ENCODE data around the gene PCDHGC5.

Gene PCDHGC5

DNA sequence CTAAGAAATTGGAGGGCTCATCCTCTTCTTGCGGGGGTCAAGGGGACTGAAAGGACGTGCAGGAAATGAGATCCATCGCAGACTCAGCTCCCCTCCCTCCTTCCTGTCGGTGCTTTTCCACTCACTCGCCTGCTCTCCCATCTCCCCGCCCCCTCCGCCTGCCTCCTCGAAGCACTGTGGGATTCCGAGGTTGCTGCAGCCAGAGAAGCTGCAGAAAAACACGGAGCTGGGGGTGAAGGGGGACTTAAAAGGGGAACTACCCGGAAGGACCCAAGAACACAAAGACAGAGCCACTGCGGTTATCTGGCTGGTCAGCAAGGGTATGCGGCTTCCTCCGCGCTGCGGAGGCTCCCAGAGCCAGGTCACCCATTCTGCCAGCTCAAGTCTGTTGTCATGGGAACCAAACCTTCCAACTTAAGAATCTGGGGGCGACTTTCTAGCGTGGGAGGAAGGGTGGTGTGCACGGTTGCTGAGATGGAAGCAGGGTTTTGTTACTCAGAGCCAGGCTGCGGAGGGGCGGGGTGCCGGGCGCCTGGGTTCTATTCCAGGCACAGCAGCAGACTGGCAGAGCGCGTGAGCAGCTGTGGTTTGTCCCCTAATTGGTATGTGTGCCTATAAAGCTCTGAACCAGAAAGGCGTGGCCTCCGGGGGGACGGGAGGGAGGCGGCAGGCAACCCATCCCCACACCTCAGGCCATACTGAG, 24.9 kb downstream of the PCDHGC5 start:
- no peak for DNase-seq

DNA sequence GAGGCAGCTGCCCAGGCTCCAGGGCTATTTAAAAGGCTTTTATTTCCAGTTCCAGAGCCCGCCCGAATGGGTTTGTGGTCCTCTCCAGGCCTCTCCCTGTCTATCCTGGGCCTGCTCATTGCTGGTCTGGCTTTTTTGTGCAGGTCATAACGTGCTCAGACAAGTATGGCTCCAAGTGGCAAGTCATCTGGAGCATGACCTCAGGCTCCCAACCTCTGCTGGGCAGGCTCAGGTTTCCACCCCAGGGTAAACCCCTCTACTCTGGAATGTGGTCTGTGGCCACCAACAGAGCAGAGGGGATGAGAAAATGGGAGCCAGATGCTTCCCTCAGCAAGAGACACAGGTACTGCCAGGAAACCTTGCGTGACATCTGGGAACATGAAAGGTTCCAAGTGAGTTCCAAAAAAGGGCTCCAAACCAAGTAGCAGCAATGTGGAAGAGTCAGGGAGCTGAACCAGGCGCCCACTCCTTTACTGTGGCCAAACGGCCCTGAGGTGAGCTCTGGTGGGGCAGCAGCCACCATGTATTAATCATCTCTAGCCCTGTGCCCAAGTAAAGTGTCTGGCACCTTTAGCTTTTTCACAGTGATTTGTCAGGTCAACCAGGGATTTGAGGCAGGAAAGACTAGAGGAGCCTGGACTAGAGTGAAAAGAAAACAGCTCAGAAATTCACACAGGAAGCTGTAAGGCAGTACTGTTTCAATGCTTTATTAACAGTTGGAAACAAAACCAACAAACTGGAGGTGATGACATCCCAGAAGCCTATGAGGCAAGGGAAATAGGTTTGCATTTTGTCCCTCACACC, 25.7 kb downstream of the PCDHGC5 start:
- DNase-seq = no peak

DNA sequence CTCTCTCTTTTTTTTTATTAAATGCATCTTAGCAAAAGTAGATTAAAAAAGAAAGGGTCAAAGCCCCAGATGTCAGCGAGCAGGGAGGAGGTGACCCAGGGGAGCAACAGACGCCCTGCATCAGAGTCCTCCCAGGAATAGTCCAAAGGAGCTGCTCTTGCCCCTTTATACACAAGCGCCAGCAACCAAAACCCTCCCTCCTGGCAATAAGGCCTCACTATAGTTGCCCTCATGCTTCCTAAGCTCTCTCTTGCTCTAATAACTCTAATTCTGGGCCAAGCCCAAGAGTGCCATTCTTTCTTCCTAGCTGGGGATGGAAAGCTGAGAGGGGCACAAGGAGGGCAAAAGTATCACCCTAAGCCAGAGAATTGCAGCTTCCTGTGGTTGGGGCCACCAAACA, 26.3 kb downstream of the PCDHGC5 start:
- DNase-seq = no peak

DNA sequence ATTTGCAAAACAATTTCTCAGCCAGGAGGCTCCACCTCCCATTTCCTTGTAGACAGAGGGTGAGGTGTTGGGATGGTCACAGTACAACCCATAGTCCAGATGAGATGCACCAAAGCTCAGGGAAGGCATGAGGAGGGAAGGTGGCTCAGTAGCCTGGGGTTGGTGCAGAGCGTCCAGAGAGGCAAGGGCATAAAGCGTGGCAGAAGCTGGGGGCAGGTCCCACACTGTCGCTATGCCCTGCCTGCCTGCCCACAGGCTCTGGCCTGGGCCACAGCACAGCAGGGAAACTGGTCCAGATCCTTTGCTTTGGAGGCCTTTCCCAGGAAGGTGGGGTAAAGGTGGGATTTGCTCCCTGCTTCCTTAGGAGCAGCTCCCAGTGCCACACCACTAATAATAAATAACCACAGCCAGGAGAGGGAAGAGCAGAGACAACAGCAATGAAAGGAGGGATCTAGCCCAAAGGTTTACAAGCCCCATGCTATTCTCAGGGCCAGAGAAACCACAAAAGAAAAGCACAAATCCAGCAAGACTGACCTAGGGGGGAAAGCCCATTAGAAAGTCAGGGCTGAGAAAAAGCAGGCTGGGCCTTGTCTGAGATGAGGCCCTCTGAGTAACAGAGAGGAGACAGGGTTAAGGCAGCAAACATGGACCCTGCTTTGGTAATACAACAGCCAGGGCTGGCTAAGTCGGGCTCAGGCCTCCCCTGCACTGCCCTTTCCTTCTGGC, 27.2 kb downstream of the PCDHGC5 start:
- no peak for DNase-seq

DNA sequence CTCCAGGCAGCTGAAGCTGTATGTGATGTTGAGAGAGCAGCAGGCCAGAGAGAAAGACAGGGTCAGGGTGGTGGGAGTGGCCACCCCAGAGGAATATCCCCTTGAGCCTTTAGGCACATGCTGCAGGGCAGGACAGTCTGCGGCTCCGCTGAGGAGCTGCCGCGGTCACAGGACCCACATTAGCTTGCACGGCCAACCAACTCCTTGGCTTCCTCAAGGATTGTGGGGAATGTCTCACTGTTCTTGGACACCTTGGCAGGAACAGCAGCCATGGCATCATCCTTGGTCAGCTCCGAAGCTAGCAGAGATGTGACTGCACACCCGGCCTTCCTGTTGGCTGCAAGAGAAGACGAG, 27.8 kb downstream of the PCDHGC5 start:
- DNase-seq = no peak

DNA sequence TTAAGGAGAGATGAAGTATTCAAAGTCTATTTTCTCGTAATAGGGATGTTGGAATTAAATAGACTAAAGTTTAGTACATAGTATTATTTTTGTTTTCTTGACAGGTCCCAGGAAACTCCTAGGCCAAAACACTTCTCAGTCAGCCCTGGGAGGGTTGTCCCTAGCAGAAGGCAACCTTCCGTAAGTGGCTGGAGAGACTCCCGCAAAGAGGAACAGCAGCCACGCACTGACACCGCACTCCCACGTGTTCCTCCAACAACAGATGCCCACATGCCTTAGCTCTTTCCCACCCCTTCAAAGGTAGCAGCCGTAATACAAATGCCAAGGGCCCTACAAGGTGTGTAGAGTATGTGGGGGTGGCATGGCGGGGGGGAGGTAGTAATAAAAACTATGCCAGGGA, 28.4 kb downstream of the PCDHGC5 start:
- no peak for DNase-seq

DNA sequence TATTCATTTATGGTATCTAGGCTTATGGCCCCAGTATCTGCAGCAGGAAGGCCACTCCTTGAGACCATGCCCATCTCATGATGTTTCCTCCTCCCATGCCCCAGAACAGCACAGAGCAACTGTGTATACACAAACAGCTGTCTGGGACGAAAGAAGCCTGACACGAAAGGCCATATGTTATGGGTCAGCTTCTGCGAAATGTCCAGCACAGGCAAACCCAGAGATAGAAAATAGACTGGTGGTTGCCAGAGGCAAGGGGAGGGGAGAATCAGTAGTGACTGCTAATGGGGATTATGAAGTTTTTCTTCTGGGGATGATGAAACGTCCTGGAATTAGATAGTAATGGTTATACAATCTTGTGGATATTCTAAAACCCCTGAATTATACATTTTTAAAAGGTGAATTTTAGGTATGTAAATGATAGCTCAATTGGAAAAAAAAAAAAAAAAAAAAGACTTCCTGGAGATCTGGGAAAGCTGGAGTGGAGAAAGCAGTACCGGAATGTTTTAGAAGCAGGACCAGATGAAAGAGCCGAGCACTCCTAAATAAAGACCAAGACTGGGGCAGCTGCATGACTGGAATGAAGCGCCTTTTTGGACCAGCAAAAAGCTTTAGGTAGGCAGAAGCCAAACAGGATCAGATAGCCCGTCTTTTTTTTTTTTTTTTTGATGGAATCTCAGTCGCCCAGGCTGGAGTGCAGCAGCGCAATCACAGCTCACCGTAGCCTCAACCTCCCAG, 29.2 kb downstream of the PCDHGC5 start:
- no peak for DNase-seq

DNA sequence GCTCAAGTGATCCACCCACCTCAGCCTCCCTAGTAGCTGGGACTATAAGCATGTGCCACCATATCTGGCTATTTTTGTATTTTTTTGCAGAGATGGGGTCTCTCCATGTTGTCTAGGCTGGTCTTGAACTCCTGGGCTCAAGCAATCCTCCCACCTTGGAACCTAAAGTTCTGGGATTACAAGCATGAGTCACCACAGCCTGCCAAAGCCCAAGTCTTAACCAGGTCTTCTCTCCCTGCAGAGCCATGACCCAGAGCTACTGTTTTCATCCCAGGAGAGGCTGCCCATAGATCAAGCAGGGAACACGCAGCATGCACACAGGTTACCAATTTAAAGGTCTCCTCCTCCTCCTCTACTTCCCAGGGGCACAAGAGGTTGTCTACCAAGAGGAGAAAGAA, 29.7 kb downstream of the PCDHGC5 start:
- DNase-seq = no peak

DNA sequence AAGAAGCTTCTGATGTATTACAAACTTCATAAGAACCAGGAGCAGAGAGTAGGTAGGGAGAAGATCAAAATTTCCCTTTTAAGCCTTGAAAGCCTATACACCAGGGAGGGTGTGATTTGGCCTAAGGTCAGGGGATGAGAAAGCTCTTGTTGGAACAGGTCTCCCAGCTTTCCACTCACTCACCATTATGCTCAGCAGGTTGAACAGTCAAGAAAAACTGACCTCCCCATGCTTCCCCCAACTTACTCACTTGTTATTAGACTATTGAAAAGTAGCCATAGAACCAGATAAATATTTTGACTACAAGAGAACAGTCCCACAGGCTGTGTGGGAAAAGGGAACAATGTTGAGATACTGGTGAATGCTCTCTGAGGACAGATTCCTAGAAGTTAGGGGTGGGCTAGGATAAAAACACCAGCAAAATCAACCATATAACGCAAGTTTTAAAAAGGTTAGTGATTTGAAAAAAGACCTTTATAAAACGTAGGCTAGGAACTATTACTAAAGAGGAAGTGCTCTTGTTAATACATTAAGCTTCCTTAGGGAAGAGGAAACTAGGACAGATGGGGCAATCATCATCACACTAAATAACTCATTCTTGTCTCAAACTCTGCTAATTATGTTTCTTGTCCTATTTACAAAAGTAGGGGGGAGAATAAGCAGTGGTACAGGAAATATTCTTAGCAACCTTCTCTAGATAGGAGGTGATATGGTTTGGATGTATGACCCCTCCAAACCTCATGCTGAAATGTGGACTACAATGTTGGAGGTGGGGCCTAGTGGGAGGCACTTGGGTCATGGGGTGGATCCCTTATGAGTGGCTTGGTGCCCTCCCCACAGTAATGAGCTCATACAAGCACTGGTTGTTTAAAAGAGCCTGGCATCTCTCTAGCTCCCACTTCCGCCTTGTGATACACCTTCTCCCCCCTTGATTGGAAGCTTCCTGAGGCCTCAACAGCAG, 31.0 kb downstream of the PCDHGC5 start:
- no peak for DNase-seq

DNA sequence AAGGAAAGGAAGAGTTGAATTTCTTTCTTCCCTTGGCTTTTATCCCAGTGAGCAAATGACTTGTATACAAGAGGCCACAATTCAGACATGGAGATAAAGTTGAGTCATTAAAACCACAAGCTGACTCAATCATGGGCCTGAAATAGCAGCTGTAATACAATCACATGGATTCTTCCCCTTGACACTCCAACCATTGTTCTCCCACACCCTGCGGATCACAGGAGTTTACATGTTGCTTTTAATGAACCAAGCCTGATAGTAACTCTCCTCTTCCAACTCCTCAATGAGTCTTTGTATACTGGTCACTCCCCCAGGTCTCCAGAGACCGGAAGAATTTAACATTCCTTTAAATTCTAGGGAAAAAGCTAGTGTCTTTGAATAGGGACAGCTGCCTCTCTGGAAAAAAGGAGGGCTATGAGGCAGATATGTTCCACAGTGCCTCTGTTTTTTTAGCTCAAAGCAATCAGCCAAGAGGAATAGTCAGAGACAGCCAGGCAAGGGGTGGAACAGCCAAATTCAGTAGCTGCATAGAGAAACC, 32.4 kb downstream of the PCDHGC5 start:
- DNase-seq = no peak

DNA sequence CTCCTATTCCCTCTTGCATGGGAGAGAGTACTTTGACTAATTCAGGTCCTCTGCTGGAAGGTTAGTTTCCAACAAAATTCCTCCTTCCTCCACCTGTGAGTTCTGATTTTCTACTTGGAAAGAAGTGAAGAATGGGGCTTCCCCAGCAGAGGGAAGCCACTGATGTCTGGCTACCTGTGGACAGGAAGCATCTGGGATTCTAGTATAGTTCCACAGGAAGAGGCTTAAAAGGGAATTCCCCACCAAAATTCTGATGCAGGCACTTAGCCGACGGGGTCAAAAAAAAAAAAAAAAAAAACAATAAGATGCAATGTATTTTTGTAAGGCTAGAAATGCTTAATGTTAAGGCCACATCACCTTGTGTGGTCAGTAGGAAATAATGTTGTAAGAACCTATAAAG, 33.4 kb downstream of the PCDHGC5 start:
- DNase-seq = no peak

DNA sequence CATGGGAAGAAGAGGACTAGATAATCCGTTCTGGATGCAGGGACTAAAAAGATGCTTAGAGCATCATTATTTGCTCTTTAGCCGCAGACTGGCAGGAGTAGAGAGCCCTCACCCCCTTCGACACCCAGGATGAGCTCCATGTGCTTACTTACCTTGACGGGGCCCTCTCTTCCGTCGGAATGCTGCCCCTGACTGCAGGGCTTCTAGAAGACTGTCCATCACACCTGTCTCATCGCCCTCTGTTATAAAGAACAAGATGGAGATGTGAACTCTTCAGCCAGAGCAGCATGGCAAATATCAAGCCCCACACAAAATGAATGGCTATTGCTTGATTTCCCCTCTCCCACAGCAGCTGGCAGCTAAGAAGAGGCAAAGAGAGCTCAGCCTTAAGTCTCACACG, 35.1 kb downstream of the PCDHGC5 start:
- DNase-seq = no peak

DNA sequence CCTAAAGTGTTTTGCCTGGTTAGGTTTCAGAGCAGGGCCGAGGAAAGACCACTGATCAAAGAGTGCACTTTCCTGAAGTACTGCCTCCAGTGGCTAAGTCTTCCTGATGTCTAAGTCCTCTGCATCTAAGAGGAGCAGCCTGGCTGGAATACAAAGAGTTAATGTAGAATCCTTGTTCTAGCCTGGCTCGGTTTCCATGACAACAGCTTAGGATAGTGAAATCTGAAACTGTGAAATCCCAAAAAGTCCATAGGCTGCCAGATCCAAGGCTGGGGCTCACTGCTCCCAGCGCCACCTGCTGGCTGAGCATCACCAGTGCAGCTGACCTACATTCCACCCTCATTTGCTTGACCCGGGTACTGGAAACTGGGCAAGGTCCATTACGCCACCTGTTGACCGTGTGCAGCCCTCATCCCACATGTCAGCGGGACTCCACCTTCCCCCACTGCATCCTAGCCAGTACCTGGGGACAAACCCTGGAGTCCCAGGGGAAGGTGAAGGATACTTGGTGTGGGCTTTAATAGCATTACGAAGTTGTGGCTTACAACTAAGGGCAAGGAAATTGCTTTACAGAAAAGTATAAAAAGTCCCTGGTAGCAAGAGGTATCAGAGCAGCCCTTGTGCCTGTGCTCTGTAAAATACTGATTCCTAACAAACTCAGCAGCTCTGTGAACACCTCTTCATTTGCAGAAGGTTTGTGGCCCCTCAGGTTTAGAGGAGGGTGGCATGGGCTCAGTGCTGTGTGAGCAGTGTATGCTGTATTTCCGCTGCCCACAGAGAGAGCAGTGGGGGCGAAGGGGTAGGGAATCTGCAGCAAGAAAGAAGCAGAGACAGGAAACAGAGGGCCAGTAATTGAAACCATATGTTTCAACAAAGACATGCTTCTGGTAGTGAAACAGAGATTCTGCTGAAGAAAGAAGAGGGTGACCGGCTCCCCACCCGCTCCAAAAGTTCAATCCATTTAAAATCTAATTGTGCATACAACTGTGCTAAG, 36.0 kb downstream of the PCDHGC5 start:
- DNase-seq = no peak

DNA sequence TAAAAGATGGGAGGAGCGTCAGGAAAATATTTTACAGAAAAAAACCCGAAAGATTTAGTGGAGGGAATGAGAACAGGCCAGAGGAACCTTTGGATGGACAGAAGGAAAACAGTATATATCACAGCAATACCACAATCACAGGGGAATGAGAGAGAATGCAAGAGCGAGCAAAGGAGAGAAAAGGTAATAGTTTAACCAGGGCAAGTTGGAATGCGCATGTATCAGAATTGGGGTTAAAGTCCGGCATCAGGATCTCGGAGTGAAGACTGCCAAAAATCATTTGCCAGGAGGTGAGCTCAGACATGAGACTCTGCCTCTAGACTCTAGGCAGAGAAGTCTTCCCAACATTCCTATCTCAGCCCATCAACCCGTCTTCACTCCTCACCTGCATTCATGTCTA, 36.8 kb downstream of the PCDHGC5 start:
- no peak for DNase-seq

DNA sequence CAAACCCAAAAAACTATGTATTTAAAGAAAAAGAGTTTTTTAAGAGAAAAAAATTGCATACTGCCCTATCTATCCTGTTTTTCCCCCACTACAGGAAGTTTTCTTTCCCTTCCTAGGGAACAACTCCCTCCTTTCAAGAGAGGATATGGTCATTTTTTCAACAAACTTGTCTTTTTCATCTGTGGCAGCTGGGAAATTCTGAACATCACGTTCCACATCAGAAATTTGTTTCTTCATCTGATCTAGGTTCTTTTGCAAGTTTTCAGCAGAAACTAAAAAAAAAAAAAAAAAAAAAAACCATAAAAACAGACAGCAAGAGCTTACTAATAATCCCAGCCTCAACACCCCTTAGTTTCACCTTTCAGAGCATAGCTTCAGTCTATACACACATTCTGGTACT, 38.5 kb downstream of the PCDHGC5 start:
- no peak for DNase-seq

DNA sequence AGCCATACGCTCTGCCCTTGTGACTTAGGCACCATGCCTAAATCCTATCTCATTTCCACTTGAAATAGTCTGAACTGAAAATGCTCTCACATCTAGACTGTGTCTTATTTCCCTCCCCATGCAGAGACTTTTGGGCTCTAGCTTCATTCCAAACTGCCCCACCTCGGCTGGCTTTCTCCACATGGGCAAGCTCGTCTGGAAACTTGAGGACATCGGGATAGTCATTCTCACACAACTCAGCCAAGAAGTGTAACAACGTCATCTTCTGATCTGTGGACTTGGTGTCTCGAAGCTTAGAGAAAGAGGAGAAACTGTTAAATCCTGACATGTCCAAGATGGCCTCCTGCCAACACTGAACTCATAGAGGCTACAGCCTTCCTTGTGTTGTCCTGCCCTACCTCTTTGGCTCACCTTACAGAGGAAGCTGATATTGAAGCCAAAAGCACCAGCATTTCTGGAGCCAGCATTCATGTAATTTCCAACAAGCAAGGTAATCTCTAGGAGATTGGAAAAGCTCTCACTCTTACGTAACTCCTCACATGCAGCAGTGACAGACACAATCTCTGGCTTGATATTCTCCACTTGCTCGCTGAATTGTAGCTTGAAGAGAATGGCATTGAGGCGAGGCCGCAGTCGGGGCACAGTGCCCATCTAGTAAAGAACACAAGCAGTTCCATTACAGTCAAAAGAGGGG, 39.6 kb downstream of the PCDHGC5 start:
- DNase-seq = no peak

DNA sequence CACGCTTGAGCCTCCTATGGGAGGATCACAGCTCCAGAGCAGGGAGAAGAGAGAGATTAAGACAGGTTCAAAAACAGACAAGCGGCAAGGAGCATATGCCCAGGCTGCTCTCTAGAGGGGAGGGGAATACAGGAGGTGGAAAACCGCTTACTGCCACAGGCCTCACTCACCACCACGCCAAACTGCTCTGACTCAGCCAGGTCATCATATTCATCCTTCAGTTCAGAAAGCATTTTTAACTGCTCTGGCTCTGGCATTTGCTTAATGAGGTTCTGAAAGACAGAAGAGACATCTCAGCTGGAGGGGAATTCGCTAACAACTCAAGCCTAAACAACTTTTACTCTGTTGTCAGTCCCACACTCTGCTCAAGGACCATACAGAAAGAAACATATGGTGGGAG, 40.1 kb downstream of the PCDHGC5 start:
- no peak for DNase-seq

DNA sequence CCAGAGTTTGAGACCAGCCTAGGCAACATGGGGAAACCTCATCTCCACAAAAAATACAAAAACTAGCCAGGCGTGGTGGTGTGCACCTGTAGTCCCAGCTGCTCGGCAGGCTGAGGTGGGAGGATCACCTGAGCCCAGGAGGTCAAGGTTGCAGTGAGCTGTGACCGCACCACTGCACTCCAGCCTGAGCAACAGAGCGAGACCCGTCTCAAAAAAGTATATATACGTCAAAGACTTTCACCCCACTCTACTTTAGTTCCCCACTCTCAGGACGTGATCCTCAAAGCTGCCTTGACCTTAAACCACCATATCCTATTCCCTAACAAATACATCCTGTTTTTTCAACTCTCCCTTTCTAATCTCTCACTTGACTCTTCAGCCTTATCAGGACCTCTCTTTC, 41.0 kb downstream of the PCDHGC5 start:
- no peak for DNase-seq

DNA sequence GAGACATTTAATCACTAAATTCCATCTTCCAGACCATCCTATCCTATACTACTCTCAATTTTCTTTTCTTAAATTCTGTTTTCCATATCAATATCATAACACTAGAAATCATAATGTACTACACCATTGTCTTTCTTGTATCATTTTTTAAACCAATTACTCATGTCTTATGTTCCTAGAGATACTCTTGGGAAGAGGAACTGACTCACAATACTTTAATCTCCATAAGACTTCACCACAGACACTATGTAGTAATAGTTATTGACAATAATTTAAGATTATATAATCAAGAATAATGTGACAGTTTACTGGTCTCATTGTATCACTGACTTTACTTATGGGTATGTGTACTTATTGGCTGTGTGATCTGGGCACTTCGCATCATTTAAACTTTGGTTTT, 43.8 kb downstream of the PCDHGC5 start:
- no peak for DNase-seq

DNA sequence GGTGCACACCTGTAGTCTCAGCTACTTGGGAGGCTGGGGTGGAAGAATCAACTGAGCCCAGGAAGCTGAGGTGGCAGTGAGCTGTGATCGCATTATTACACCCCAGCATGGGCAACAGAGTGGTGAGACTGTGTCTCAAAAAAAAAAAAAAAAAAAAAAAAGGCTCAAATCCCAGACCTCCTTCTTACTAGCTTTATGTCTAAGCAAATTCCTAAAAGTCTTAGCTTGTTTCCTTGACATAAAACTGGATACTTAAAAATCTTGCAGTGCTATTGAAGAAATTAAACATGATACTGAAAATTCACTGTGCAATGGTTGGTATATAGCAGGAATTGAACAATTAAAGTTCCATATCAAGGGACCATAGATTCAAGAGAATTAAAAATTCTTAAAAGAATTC, 45.0 kb downstream of the PCDHGC5 start:
- DNase-seq = no peak

Data from KG1 (cell line).